K562 (cell line): ENCODE results near the gene CPLANE2. TPM values are rescaled to one million over a fixed set of nuclear protein-coding genes. Genes with fewer than 3 reads are reported as not detected.

ENCODE experiments used
- CCAR2 ChIP-seq: fragments of 200-400 bp; formaldehyde crosslinking; IDR thresholded peaks from 2 replicates; pipeline ENCODE4 v1.6.1; 2017; ENCODE audit warnings: mild to moderate bottlenecking, low read depth, low read length
- HDAC8 ChIP-seq: fragments of 450-650 bp; IDR thresholded peaks from 2 replicates; pipeline ENCODE4 v1.6.1; 2016; ENCODE audit warnings: mild to moderate bottlenecking, missing genetic modification characterization, moderate library complexity, missing compliant biosample characterization
- HEY1 ChIP-seq: fragments of 250-450 bp; sonication (Bioruptor Pico); IDR thresholded peaks from 2 replicates; pipeline ENCODE4 v1.5.0; 2020; ENCODE audit warnings: mild to moderate bottlenecking, moderate library complexity, borderline replicate concordance
- MLLT1 ChIP-seq, 2 experiments: fragments of 450-650 bp; IDR thresholded peaks; 2 replicates each; pipeline ENCODE4 v1.6.1; 2016
- MYBL2 ChIP-seq, 2 experiments: fragments of 450-650 bp in 1 of 2; sonication (generic) in 1 of 2; formaldehyde crosslinking in 1 of 2; IDR thresholded peaks; 2 replicates each; pipeline versions ENCODE4 v1.6.1 to v1.8.1; 2017 to 2022; ENCODE audit warnings: borderline replicate concordance in 1 of 2, inconsistent platforms in 1 of 2, low read depth in 1 of 2, mild to moderate bottlenecking in 1 of 2, missing genetic modification reagents in 1 of 2, moderate library complexity in 1 of 2
- NCOA6 ChIP-seq: fragments of 450-650 bp; IDR thresholded peaks from 2 replicates; pipeline ENCODE4 v1.6.1; 2017; ENCODE audit warnings: mild to moderate bottlenecking
- RERE ChIP-seq: sonication (generic); formaldehyde crosslinking; IDR thresholded peaks from 2 replicates; pipeline ENCODE4 v1.8.0; 2023; ENCODE audit warnings: missing genetic modification reagents, mild to moderate bottlenecking, borderline replicate concordance
- SMAD1 ChIP-seq: fragments of 150-350 bp; IDR thresholded peaks from 2 replicates; pipeline ENCODE4 v1.6.1; 2014; ENCODE audit warnings: low read length, low read depth; ENCODE audit not compliant: partially characterized antibody
- TCFL5 ChIP-seq: fragments of 250-450 bp; sonication (Bioruptor Pico); conservative IDR thresholded peaks from 2 replicates; pipeline ENCODE4 v1.6.1; 2021; ENCODE audit warnings: mild to moderate bottlenecking, moderate library complexity, matching md5 sums
- THAP7 ChIP-seq: fragments of 250-450 bp; sonication (Bioruptor Pico); IDR thresholded peaks from 2 replicates; pipeline ENCODE4 v1.5.0; 2021
- ZBED1 ChIP-seq: IDR thresholded peaks from 2 replicates; pipeline ENCODE4 v1.6.1; 2014
- ZHX1 ChIP-seq: fragments of 150-350 bp; conservative IDR thresholded peaks from 2 replicates; pipeline ENCODE4 v1.6.1; 2014; ENCODE audit warnings: low read length
- ZNF431 ChIP-seq: sonication (generic); formaldehyde crosslinking; IDR thresholded peaks from 2 replicates; pipeline ENCODE4 v1.8.0; 2022; ENCODE audit warnings: mild to moderate bottlenecking, missing genetic modification reagents
- ZNF436 ChIP-seq: fragments of 250-450, 450-650 bp; sonication (Bioruptor Pico); formaldehyde crosslinking; IDR thresholded peaks from 2 replicates; pipeline ENCODE4 v1.7.0; 2020; ENCODE audit warnings: mild to moderate bottlenecking
- ZSCAN29 ChIP-seq: fragments of 450-650 bp; IDR thresholded peaks from 2 replicates; pipeline ENCODE4 v1.6.1; 2017
- polyA plus RNA-seq, 8 experiments: library from polyadenylated mRNA; depleted of rRNA in 4 of 8; stranded (reverse) in 5 of 8; unstranded in 3 of 8; fragments of >200 nt; fragmentation: Nextera tagmentation in 2 of 8; fragmentation: Illumina TruSeq in 1 of 8; extraction: Ambion mirVana in 2 of 8; extraction: Trizol in 1 of 8; gene quantifications; 2 replicates each; pipeline versions ENCODE4 v1.2.1 to v1.2.3, GENCODE V29; 2011 to 2014; ENCODE audit warnings: inconsistent platforms in 1 of 8, missing spikeins in 1 of 8
- total RNA-seq, 7 experiments: library from RNA; depleted of rRNA in 6 of 7; stranded (reverse); fragments of >200 nt in 6 of 7; fragmentation: Illumina TruSeq in 2 of 7; extraction: Trizol in 2 of 7; gene quantifications; 2 replicates each; pipeline versions ENCODE4 v1.2.1 to v1.2.3, GENCODE V29; 2011 to 2021; ENCODE audit warnings: low replicate concordance in 1 of 7
- TF ChIP-seq, protein P1 (sequence below): fragments of 450-650 bp; conservative IDR thresholded peaks from 2 replicates; pipeline ENCODE4 v1.6.1; 2016; ENCODE audit warnings: missing genetic modification characterization, low read depth, mild to moderate bottlenecking, control low read depth, missing compliant biosample characterization

CPLANE2 gene
- total and polyA plus RNA-seq, 9 of the 15 experiments (the other 6 are each of a cell fraction or from before 2014, with no cell fraction given): 0.17 to 20.9 (median 8.1) TPM

- TF ChIP-seq, protein P1, sequence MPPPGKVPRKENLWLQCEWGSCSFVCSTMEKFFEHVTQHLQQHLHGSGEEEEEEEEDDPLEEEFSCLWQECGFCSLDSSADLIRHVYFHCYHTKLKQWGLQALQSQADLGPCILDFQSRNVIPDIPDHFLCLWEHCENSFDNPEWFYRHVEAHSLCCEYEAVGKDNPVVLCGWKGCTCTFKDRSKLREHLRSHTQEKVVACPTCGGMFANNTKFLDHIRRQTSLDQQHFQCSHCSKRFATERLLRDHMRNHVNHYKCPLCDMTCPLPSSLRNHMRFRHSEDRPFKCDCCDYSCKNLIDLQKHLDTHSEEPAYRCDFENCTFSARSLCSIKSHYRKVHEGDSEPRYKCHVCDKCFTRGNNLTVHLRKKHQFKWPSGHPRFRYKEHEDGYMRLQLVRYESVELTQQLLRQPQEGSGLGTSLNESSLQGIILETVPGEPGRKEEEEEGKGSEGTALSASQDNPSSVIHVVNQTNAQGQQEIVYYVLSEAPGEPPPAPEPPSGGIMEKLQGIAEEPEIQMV: no peak
- TF ChIP-seq THAP7 (no peak), MLLT1 (IDR thresholded peaks at IDR 0.05) (peak in 1 of 2 experiments; percentile 64; a peak in 2 of 4 replicates), SMAD1 (no peak), ZNF431 (CRISPR knock-in tag) (0 out of 2 replicates have a peak, but pooled peaks have one; percentile 31), TCFL5 (CRISPR knock-in tag) (no peak), ZHX1 (no peak), ZSCAN29 (no peak), MYBL2 (IDR thresholded peaks at IDR 0.05; ENCODE audit: low read depth) (no peak), MYBL2 (CRISPR knock-in tag; IDR thresholded peaks at IDR 0.05; ENCODE audit: borderline replicate concordance) (no peak), ZNF436 (CRISPR knock-in tag) (no peak), ZBED1 (no peak), HDAC8 (tag) (no peak), RERE (CRISPR knock-in tag) (no peak), HEY1 (CRISPR knock-in tag) (no peak), NCOA6 (no peak), CCAR2 (no peak)
These were observed 49.1 kb downstream of the CPLANE2 start (continued) for GRCh38 chr1:16187748-16188401.
